Heart left ventricle (tissue), 16 donors: ENCODE measurements around the gene CAPN2. TPM values are rescaled to one million over a fixed set of nuclear protein-coding genes. Genes with fewer than 3 reads are reported as not detected.
A peak's percentile ranks its signal among the peaks of the same experiment; 100 is the strongest.

Experiments used
- ATAC-seq, 4 donors: fragments of 200-7000 bp; cut with Tn5 transposase; one replicate each; pipeline ENCODE4 v1.9.1; 2020 to 2022; ENCODE audit warnings: moderate library complexity in 4 of 4, mild to moderate bottlenecking in 3 of 4, moderate number of reproducible peaks in 1 of 4
- DNase-seq, 5 donors: peaks; one replicate each; pipeline ENCODE4 v3.0.0-alpha.2; 2020
- H3K27ac ChIP-seq, 12 donors: fragments of 200-600 bp; sonication (generic) in 4 of 12; one replicate each; pipeline versions ENCODE4 v1.5.0 to v1.8.0; 2016 to 2022; ENCODE audit warnings: mild to moderate bottlenecking in 2 of 12
- H3K27me3 ChIP-seq, 9 donors: fragments of 200-600 bp; sonication (generic) in 2 of 9; one replicate each; pipeline versions ENCODE4 v1.5.1 to v1.8.0; 2016 to 2022; ENCODE audit warnings: mild to moderate bottlenecking in 3 of 9
- H3K36me3 ChIP-seq, 9 donors: fragments of 200-600 bp; sonication (generic) in 2 of 9; one replicate each; pipeline versions ENCODE4 v1.5.0 to v1.8.0; 2018 to 2022; ENCODE audit warnings: mild to moderate bottlenecking in 2 of 9
- H3K4me1 ChIP-seq, 12 donors: fragments of 200-600 bp; sonication (generic) in 4 of 12; one replicate each; pipeline versions ENCODE4 v1.5.0 to v1.8.0; 2016 to 2022; ENCODE audit warnings: mild to moderate bottlenecking in 3 of 12
- H3K4me3 ChIP-seq, 12 donors: fragments of 200-600 bp; sonication (generic) in 4 of 12; one replicate each; pipeline versions ENCODE4 v1.5.0 to v1.8.0; 2017 to 2022; ENCODE audit warnings: mild to moderate bottlenecking in 9 of 12, moderate library complexity in 4 of 12
- H3K9me3 ChIP-seq, 12 donors: fragments of 200-600 bp; sonication (generic) in 4 of 12; one replicate each; pipeline versions ENCODE4 v1.5.0 to v1.8.0; 2016 to 2022; ENCODE audit warnings: mild to moderate bottlenecking in 1 of 12
- CTCF ChIP-seq, 12 donors: fragments of 200-600 bp; sonication (generic) in 4 of 12; IDR thresholded peaks; one replicate each; pipeline versions ENCODE4 v1.5.0 to v1.8.0; 2018 to 2022; ENCODE audit warnings: antibody characterized with exemption in 12 of 12, mild to moderate bottlenecking in 5 of 12
- POLR2A ChIP-seq, 2 donors: fragments of 450-650 bp; IDR thresholded peaks; one replicate each; pipeline ENCODE4 v1.6.1; 2017; ENCODE audit warnings: antibody characterized with exemption in 2 of 2, mild to moderate bottlenecking in 2 of 2, moderate library complexity in 2 of 2
- WGBS, 4 donors: extraction: QIAGEN DNeasy Blood & Tissue Kit in 2 of 4; methylation state at CpG; one replicate each; pipeline versions ENCODE4 v1.1.5 to v1.1.7; 2013 to 2018; 5-methylcytosine and 5-hydroxymethylcytosine counted together
- intact Hi-C, 10 donors: fragments of 100-400 bp; cut with DNase I; formaldehyde crosslinking; loops; one replicate each; pipeline versions ENCODE4 v1.11.1 to v1.14.2; 2022
- polyA plus RNA-seq, 2 donors: library from polyadenylated mRNA; stranded (reverse); fragments of 200-250 nt; gene quantifications; one replicate each; pipeline ENCODE4 v1.2.3, GENCODE V29; 2013
- total RNA-seq, 9 donors: library from RNA; depleted of rRNA in 2 of 9; stranded (reverse); fragments of >200 nt in 2 of 9; fragmentation: NEBNext Ultra II Directional in 3 of 9; extraction: Animal tissue kit (Norgen Biotek cat#: 25700) in 3 of 9; gene quantifications; one replicate each; pipeline versions ENCODE4 v1.1.0 to v1.2.4, GENCODE V29; 2016 to 2023
- donor health status: ischemic (EF 13 %, LVEDD 7.1; RV severe dilation, severe dysfunction).
- donor health status: healthy with polysubstance abuse.
- donor health status: DM: no; HTN: yes; CAD: no.
- donor health status: DM: no; HTN: no; CAD: no.
- donor health status: ischemic (EF 25% LVEDD 6.9; RV normal size, moderate dysfunction).
- donor health status: ischemic (EF 25% LVEDD 5.7; RV mildly dilated, moderate dysfunction).
- donor health status: healthy.
- donor health status: DM: yes; HTN: yes; CAD: no.
- donor health status: ischemic (EF 35%, LVEDD 5.7; RV mildly dilated, moderate dysfunction).
- donor health status: nonischemic (EF 11% LVEDD 7.7; RV severe dilation, severe dysfunction).
- donor health status: DM: yes; HTN: yes; CAD: no.
- donor health status: PGD.
- donor health status: ischemic (EF 29% LVEDD 5.4; RV normal size, mild dysfunction).
- donor health status: nonischemic (EF 23%, LVEDD 6.1; RV moderate dilation, normal function).

CAPN2 gene
- total and polyA plus RNA-seq, 11 donors, result 54.4 to 115 (median 81.8) TPM

DNA sequence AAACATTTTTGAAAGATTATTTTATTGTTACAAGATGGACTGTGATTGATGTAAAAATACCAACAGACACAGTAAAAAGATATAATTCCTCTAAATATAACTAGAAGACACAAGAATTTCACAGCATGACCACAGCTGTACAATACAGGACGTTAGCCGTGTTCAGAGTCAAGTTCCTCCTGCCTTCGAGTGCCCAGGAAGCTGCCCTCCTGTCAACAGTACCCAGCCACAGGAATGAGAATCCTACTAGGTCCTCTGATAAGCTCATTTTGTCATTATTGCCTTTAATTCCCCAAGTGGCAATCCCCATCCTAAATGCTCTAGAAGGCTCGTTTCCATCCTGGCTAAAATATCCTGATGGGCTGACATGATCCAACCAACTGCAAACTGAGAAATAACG is 16.4 kb upstream of the CAPN2 start:
- Histone ChIP-seq H3K4me1 (peaks cover 0 to 15% (median under 1%) of the 10 kb centered on the region in 12 donors), H3K27ac (no peak overlapping the region), H3K27me3 (no peaks in the 10 kb centered on the region), H3K36me3 (no peaks in the 10 kb centered on the region), H3K9me3 (no peaks in the 10 kb centered on the region), H3K4me3 (no peak overlapping the region)
- TF ChIP-seq CTCF (IDR thresholded peaks at IDR 0.05) (no peak), POLR2A (IDR thresholded peaks at IDR 0.05) (no peak)
- intact Hi-C loops, result loop anchor here in 5 of 10 donors (5.0 to 10.0 kb wide), 6 partner anchors 51 to 639 kb away; partner anchors contain the start of gene NVL (in 2 of the 5)
- ATAC-seq (no peak), DNase-seq (no peak)
- WGBS, 4 donors, result 63 to 70% (median 67%) methylated on average over 5 of the region's 5 CpGs

DNA sequence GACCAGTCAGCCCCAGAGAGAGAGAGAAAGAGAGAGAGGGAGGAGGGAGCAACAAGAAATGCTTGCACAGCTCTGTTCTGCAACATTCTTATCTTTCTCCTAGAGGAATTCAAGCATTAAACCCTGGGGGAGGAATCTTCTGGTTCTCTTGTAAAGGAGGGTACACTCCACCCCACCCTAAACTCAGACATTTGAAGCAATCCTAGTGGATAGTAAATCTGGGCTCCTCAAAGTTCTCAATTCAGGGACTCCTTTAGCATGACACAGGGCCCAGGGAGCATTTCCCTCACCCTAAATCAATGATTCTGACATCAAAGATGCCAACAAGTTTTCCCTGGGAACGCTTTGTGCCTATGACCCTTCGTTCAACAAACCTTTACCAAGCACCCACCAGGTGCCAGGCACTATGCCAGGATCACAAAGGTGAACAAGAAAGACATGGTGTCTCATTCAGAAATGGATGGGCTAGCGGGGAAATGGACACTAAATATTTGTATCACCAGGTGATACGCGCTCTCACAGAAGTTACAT is 11.9 kb upstream of the CAPN2 start:
- no peak for DNase-seq
- Histone ChIP-seq H3K4me3 (no peak overlapping the region), H3K36me3 (no peaks in the 10 kb centered on the region), H3K27me3 (no peaks in the 10 kb centered on the region), H3K9me3 (no peaks in the 10 kb centered on the region), H3K4me1 (peaks cover 0 to 40% (median 12%) of the 10 kb centered on the region in 12 donors), H3K27ac (peak overlapping the region in 6 of 12 donors; percentile 16 to 49 (median 34))
- no peak for TF ChIP-seq CTCF (IDR thresholded peaks at IDR 0.05)
- TF ChIP-seq POLR2A (IDR thresholded peaks at IDR 0.05), result no peak
- WGBS, 4 donors, result 72 to 90% (median 78%) methylated on average over 5 of the region's 5 CpGs
- ATAC-seq, result no peak
- intact Hi-C loops, result loop anchor here in 2 of 10 donors (2.0 to 10.0 kb wide), 2 partner anchors 48 to 144 kb away; partner anchors contain the start of gene TP53BP2 (in 1 of the 2)

- no peaks in the 10 kb centered on the region for H3K36me3 ChIP-seq
- 57 to 81% (median 73%) methylated on average over 4 to 8 of the region's 8 CpGs for WGBS, 4 donors
- ATAC-seq (peak in 3 of 4 donors; percentile 16 to 58 (median 51)), DNase-seq (peak in 1 of 5 donors; percentile 56)
- H3K4me3 ChIP-seq, result no peak overlapping the region
- TF ChIP-seq POLR2A (IDR thresholded peaks at IDR 0.05) (no peak), CTCF (IDR thresholded peaks at IDR 0.05) (no peak)
- H3K27ac ChIP-seq, result peak overlapping the region in 7 of 12 donors; percentile 16 to 49 (median 38)
- H3K4me1 ChIP-seq, result peaks cover 0 to 46% (median 19%) of the 10 kb centered on the region in 12 donors
- H3K9me3 ChIP-seq, result no peaks in the 10 kb centered on the region
- intact Hi-C loops, result loop anchor here in 2 of 10 donors (2.0 to 10.0 kb wide), 2 partner anchors 48 to 144 kb away; partner anchors contain the start of gene TP53BP2 (in 1 of the 2)
- H3K27me3 ChIP-seq, result no peaks in the 10 kb centered on the region
Observed at GRCh38 chr1:223700942-223701637, 11.2 kb upstream of the CAPN2 start.
